DMS79 (cell line): ENCODE measurements around the gene LZTS2.
"Not testable (repeated sequence)": the region's sequence is repeated elsewhere in the genome, so short reads cannot be mapped to it uniquely, and the experiment has no call there.

ENCODE experiments used
- DNase-seq: peaks from one replicate; lab custom pipeline; 2025; lab: John Stamatoyannopoulos, UW

The LZTS2 gene, protein sequence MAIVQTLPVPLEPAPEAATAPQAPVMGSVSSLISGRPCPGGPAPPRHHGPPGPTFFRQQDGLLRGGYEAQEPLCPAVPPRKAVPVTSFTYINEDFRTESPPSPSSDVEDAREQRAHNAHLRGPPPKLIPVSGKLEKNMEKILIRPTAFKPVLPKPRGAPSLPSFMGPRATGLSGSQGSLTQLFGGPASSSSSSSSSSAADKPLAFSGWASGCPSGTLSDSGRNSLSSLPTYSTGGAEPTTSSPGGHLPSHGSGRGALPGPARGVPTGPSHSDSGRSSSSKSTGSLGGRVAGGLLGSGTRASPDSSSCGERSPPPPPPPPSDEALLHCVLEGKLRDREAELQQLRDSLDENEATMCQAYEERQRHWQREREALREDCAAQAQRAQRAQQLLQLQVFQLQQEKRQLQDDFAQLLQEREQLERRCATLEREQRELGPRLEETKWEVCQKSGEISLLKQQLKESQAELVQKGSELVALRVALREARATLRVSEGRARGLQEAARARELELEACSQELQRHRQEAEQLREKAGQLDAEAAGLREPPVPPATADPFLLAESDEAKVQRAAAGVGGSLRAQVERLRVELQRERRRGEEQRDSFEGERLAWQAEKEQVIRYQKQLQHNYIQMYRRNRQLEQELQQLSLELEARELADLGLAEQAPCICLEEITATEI

DNA sequence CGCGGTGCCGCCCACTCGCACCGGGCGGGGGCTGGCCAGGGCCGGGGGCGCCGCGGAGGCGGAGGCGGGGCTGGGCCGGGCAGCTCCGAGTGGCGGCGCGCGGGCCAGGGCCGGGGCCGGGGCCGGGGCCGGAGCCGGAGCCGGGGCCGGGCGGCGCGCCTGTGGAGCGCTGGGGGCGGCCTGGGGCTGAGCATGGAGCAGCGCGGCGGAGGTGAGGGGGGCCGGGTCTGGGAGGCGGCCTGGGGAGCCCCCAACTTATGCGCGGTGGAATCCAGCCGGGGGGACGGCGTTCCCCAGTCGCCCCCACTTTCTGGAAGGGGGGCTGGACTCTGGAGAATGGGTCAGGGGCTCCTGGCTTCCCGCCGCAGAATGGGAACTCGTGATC is at the start of gene LZTS2:
Gene LZTS2, plus strand, starts transcription at position 67 of the 385 bp plus-strand sequence. CDS start 2,731 bp downstream, outside the sequence.
- DNase-seq = no peak

DNA sequence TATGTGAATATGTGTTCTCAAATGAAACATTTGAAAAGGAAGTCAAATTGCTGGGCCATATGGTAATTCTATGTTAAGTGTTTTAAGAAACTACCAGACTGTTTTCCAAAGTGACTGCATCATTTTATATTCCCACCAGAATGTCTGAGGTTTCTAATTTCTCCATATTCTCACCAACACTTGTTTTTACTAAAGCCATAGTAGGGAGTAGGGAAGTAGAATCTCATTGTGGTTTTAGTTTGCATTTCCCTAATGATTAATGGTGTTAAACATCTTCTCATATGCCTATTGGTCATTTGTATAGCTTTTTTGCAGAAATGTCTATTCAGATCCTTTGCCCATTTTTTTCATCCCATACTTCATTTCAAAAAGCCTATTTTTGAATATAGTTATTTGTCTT is 39.4 kb upstream of the LZTS2 start:
- no peak for DNase-seq

DNA sequence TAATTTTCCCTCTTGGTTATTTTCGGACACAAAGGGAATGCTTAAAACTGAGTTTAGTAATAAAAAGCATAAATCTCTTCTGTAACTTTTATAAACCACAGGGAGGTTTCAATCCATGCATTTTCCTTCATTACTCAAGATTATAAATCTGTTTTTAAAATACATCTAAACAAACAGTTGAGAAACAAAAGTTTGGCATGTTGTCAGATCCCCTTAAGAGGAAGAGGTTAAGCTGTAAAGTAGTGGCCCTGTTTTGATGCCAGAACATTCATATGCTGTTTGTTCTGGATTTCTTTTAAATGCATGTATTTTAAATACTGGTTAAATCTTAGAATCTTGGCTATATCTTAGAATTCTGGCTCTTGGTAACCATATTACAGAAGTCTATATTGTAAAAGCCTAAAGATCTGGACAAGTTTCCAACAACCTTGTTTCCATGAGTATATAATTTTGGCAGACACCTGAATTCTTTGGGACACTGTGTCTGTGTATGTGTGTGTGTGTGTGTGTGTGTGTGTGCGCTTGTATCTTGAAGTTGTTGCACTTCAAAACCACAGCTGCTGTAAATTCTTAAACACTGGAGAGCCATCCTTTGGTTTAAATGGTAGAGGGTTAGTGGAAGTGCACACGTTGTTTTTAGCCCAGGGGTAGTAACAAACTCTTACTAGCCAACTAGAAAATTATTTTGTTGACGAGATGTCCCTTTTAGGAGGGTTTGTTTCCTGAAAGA is 37.1 kb upstream of the LZTS2 start:
- no peak for DNase-seq

DNA sequence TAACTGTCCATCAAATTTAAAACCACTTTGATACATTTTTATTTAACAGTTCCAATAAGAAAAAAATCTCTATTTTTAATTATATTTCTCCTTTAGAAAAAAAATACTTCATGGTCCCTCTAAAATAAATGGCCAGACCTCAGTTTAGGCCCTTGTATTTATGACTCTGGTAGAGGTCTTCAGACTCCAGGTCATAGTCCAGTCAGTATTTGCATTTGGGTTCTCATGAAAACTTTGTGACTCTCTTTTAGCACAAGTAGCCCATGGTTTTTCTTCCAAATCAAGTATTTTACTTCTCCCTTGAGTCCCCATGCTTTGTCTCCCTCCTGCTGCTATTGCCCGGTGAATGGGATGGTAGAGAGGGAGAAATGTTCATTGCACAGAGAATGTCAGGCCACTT is 35.8 kb upstream of the LZTS2 start:
- no peak for DNase-seq

DNA sequence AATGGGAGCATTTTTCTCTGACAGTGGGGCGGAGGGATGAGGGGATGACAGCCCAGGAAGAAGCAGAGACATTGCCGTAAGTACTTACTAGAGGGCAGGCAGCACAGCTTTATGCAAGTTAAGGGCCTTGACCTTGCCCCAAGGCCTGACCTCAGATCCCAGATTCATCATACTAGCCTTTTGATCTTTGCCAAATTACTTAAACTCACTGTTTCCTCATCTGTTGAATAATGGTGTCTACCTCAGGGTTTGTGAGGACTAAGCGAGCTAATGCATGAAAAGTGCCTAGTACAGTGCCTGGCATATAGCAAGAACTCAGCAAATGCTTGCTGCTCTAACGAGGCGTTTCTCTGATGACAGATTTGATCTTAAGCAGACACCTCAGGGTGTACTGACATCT is 33.8 kb upstream of the LZTS2 start:
- no peak for DNase-seq

DNA sequence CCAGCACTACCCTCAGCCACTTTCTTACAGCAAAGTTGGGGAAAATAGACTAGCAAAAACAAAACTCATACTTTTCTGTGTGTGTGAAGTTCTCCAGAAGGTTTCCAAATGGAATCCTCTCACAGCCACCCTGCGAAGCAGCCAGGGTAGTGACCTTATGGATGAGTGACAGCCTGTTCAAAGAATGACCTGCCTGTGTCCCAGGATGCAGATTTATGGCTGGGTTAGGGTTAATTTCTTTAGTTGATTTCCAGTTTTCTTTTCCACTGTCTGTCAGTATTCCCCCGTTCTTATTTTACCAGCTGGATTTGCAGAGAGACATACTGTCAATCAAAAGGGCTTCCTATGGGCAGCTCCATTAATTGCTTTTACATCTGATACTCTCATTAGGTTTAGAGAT is 32.7 kb upstream of the LZTS2 start:
- no peak for DNase-seq

DNA sequence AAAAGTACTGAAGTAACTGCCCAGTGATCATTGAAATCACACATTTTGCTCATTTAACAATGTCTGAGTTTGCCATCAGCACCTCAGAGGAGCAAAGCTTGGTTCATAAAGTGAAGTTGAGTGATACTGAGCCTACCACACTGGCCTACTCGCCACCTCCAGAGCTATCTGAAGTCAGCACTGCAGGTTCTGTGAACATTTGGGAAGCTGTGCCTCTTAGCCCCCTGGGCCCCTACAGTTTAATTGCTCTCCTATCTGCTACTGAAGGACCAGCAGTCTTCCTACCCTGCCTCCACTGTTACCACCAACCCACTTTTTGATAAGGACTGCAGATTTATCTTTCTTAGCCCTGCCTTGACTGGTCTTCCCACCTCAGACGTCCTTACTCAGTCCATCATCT is 32.3 kb upstream of the LZTS2 start:
- no peak for DNase-seq

DNA sequence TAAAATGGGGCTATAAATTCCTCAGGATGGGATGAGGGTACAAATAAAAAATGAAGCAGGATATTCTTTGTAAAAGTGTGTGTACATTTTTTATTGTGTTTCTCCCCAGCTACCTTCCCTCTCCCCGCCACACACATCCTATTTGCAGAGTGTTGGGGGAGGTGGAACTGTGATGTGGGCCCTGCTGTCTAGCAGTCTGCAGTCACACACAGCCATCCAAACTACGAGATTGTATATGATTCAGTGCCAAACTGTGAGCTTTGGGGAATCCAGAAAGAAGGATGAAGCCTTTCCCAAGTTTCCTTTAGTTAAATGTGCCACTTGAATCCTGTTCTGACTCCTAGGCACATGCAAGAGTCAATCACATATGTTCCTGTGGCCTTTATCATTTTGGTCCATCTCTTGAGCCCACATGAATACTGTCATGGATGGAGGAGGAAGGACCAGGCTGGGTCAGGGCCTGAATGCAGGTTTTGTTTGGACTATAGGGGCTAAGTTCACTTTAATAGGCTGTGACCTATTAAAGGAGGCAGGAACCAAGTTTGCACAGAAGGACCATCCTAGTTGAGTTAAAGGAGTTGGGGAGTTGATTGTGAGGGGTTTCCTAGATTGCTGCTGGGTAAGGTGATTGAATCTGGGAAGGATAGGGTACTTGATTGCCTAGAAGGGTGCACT is 31.4 kb upstream of the LZTS2 start:
- DNase-seq = no peak

DNA sequence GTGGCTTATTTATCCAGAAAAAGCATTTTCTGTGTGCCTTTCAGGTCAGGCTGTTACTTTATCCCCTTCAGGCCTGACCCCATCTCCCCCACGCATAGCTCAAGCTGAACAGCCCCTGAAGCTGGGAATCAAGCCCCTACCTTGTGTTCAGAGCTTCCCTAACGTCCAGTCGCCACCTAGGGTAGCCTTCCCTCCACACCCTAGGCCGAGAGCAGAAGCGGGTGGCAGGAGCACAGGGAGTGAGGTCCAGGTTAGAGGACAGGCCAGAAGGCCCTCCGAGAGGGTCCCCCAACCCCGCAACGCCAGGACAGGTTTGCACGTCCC is 30.8 kb upstream of the LZTS2 start:
- no peak for DNase-seq

DNA sequence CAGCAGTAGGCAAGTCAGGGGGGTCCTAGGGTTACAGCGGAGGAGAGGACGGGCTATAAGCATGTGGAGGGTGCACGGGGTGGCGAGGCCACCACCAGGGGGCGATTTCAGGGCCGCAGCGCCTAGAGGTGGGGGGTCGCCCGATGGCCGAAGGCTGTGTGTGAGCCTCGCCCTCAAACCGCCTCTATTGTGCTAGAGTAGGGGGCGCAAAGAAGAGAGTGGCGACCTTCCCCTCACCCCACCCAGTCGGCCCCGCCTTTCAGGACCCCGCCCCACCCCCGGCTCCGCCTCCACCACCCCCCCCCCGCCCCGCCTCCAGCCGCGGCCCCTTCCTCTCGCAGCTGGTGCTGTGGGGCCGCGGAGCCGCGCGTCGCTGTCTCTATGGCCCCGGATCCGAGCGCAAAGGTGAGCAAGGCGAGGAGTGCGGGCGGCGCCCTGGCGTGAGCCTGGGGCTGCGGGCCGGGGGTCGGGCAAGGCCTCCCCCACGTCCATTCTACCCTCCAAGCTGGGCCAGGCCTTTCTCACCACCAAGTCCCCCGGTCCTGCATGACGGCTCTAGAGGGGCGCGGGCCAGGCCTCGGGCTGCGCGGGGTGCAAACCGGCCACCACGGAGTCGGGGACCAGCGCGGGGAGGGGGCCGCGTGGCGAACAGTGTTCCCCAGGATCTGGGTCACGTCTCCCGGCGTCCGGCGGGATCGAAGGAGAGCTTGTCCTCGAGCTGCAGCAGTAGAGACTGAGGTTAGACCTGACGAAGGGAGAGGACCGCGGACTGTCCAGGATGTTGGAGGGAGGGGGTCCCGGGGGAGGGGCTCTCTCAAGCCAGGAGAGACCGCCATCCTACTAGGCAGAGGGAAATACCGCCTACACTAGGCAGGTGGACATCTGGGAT is 30.2 kb upstream of the LZTS2 start, which contains the start of gene SEMA4G:
Gene SEMA4G, plus strand, starts transcription at position 318 of the 889 bp plus-strand sequence. CDS start 3,409 bp downstream, outside the sequence.
- no peak for DNase-seq

DNA sequence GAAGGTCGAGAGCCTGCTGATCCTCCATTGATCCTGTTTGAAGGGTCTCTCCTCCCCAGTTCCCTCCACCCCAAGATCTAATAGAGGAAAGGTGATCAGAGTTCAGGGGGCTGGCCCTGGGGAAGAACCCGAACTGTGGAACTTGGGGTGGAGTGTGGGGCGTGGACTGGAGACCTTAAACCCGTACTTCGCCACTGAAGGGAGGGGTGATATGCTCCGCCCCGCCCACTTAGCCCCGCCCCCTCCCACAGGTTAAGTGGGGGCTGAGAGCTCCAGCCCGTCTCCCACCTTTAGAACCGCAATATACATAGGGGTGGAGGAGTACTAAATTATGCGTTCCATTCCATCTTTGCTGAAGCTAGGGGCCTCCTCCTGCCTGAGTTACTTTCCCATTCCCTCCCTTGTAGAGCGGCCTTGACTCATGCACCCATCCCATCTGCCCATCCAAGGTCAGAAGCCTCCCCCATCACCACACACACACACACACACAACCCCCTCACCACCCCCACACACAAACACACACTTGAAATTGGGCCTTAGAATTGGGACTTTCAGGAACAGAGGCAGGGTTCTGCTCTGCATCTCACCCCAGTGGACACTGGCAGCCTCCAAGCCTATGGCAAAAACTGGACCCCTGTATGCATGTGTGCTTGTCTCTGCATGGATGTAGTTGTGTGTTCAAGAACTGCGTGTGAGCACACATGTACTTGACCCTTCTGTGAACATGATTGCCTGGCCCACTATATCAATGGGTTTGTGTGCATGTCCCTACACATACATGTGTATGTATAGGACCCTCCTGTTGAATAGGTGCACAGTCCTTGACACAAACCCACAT is 29.3 kb upstream of the LZTS2 start:
- DNase-seq = no peak

DNA sequence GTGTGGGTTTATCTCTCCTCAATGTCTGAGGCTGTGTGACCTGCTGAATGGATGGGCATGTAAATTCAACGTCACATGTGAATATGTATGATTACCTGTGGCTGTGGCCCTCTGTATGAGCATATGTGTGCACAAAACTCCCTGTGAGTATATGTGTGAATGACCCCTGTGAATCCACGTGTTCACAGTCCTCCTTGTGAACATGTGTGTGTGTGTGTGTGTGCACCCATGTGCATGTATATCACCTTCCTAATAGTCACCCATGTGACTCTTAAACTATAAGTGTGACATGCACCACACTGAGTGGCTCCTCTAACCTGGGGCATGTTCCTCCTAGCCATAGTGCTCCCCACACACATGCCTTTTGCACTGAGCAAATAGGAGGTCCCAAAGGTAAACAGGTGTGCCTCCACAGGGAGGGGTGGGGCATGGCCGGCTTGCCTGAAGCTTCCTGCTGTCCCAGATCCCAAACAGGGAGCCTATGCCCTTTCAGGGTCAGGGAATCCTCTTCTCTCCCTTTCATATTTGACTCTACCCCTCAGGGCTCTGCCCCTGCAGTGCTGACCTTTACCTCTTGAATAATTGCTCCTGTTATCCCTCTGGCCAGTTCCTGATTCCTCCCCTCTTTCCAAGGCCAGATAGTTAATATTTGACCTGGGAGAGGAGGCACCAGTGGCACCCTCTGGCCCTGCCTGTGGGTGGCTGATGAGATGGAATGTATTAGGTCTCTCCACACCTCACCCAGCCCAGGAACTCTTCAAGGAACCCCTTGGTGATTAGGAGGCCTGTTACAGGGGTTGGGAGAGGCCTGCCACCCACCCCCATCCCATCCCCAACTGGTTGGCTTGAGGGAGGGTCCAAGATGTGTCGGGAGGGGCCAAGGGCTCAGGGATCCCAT is 28.4 kb upstream of the LZTS2 start:
- DNase-seq = no peak

DNA sequence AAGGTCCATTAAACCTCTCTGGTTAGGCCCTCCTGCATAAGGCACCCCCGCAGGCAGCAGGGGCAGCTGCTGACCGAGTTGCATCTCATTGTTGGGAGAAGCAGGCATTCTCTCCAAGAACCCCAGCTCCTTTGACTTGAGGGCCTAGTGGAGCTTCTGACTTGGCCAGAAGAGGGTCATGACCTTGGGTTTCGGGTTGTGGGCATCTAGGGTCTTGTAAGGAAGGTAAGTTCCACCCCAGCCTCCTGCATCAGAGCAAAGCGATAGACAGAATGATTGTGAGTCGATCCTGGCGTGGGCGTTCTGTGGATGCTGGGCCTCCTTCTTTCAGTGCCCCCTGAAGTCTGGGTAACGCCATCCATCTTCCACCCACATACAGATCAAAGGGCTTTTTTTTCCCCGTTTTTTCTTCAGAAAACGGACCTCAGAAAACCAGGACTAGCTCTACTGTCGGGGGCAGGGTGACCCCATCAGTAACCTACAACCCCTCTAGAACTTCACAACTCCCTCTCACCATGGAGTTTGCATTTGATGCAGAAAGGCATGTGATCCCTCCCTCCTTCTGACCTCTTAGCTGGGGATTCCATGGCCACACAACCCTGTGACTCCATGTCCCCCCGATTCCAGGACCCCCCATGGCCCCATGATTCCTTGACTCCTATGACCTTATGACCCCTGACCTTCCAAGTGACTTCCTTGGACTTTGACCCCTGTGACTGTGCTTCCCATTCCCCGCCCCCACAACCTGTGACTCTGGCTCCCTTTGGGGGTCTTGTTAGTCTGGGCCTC is 27.3 kb upstream of the LZTS2 start:
- DNase-seq = no peak

DNA sequence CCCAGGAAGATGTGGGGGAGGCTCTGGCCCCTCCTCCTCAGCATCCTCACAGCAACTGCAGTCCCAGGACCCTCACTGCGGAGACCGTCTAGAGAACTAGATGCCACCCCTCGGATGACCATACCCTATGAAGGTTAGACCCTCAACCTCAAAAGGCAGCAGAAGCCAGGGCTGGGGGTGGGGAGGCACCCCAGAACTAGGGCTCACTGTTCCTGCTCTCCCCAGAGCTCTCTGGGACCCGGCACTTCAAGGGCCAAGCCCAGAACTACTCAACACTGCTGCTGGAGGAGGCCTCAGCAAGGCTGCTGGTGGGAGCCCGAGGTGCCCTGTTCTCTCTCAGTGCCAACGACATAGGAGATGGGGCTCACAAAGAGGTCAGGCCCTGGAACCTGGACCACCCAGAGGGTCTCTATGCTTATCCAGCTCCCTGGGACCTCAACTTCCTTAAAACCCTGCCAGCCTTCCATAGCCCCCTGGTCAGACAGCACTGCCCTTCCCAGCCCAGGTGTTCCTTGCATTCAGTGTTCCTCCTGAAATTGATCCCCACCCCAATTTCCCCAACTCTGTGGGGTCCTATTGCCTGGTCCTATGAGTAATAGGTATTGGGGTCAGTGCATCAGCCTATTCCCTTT is 26.6 kb upstream of the LZTS2 start:
- no peak for DNase-seq

DNA sequence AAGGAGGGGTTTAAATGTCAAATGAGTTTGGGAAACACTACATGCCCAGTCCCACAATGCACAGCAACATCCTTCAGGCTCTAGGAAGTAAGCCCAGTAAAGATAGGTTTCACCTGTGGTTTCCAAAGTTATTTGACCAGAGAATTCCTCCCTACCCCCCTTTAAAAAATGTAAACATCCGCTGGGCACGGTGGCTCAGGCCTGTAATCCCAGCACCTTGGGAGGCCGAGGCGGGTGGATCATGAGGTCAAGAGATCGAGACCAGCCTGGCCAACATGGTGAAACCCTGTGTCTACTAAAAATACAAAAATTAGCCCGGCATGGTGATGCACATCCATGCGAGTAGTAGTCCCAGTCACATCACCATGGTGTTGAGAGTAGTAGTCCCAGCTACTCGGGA is 24.2 kb upstream of the LZTS2 start:
- not testable (repeated sequence) for DNase-seq

DNA sequence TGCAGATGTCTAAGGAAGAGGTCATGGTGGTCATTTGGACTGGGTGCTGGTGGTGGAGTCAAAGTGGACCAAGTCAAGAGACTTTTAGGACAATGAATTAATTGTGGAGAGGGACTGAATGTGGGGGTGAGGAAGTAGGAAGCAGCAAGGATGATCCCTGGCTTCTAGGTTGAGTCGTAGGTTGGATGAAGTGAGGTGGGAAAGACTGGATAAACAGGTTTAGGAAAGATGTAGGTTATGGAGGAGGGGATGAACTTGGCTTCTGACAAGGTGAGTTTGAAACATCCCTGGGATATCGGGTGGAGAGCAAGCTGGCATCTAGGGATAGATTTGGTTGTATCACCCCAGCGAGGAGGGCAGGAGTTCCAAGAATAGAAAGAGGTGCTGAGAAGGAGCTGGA is 22.7 kb upstream of the LZTS2 start:
- DNase-seq = no peak

DNA sequence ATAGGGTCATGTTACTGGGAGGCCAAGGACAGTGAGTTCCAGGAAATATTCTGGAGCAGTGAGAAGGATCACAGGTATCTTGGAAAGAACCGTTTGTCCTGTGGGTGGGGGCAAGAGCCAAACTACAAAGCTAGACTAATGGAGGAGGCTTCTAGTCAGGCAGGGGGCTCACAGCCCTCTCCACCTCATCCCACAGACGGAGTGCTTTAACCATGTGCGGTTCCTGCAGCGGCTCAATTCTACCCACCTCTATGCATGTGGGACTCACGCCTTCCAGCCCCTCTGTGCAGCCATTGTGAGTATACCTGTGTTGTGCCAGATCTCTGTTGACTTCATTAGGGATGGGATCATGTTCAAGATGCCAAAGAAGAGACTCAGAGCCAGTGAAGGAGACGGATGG is 22.2 kb upstream of the LZTS2 start:
- DNase-seq = no peak
